Subcutaneous abdominal adipose tissue (tissue), 5 donors: ENCODE measurements around the gene SYNPO.
A peak's percentile ranks its signal among the peaks of the same experiment; 100 is the strongest.

ENCODE experiments used
- H3K27ac ChIP-seq: one replicate; pipeline ENCODE4 v1.7.0; 2013; ENCODE audit warnings: low read depth, mild to moderate bottlenecking, inconsistent platforms, low read length, moderate library complexity
- H3K27me3 ChIP-seq, 5 donors: one replicate each; pipeline ENCODE4 v1.7.0; 2013; ENCODE audit warnings: low read length in 5 of 5, inconsistent platforms in 1 of 5; ENCODE audit not compliant: control insufficient read depth in 5 of 5, insufficient read depth in 4 of 5
- H3K36me3 ChIP-seq, 5 donors: one replicate each; pipeline ENCODE4 v1.7.0; 2013; ENCODE audit warnings: low read length in 5 of 5; ENCODE audit not compliant: control insufficient read depth in 5 of 5, insufficient read depth in 5 of 5
- H3K4me1 ChIP-seq, 5 donors: one replicate each; pipeline ENCODE4 v1.7.0; 2013; ENCODE audit warnings: low read length in 5 of 5, mild to moderate bottlenecking in 3 of 5, moderate library complexity in 1 of 5; ENCODE audit not compliant: control insufficient read depth in 5 of 5, insufficient read depth in 5 of 5
- H3K4me3 ChIP-seq, 5 donors: one replicate each; pipeline ENCODE4 v1.7.0; 2013; ENCODE audit warnings: low read length in 5 of 5, low read depth in 1 of 5
- H3K9ac ChIP-seq, 5 donors: one replicate each; pipeline ENCODE4 v1.7.0; 2013; ENCODE audit warnings: low read length in 5 of 5, mild to moderate bottlenecking in 4 of 5, moderate library complexity in 3 of 5
- H3K9me3 ChIP-seq, 5 donors: one replicate each; pipeline ENCODE4 v1.7.0; 2013; ENCODE audit warnings: low read length in 5 of 5; ENCODE audit not compliant: control insufficient read depth in 5 of 5
- donor health status: healthy.
- donor health status: healthy.
- donor health status: healthy.
- donor health status: healthy.
- donor health status: healthy.

SYNPO gene

GRCh38 chr5:150630461-150631325 is 9.8 kb upstream of the SYNPO start:
- H3K36me3 ChIP-seq, result peaks cover 0 to 21% (median 8%) of the 10 kb centered on the region in 5 donors
- H3K27me3 ChIP-seq, result no peaks in the 10 kb centered on the region
- peak overlapping the region in 1 of 5 donors; percentile 21 for H3K9ac ChIP-seq
- H3K4me1 ChIP-seq, result peaks cover 8 to 77% (median 68%) of the 10 kb centered on the region in 5 donors
- H3K4me3 ChIP-seq, result no peak overlapping the region
- no peaks in the 10 kb centered on the region for H3K9me3 ChIP-seq
- H3K27ac ChIP-seq, result peak overlapping the region; percentile 94

- Histone ChIP-seq H3K27ac (peak overlapping the region; percentile 35), H3K4me1 (peaks cover 8 to 77% (median 66%) of the 10 kb centered on the region in 5 donors), H3K27me3 (no peaks in the 10 kb centered on the region), H3K9me3 (no peaks in the 10 kb centered on the region), H3K36me3 (peaks cover 0 to 21% (median 8%) of the 10 kb centered on the region in 5 donors), H3K4me3 (no peak overlapping the region), H3K9ac (peak overlapping the region in 1 of 5 donors; percentile 14)
Measured at GRCh38 chr5:150631326-150631701, 9.1 kb upstream of the SYNPO start.

- Histone ChIP-seq H3K9me3 (no peaks in the 10 kb centered on the region), H3K27me3 (no peaks in the 10 kb centered on the region), H3K27ac (peak overlapping the region; percentile 24), H3K4me3 (no peak overlapping the region), H3K9ac (no peak overlapping the region), H3K36me3 (peaks cover 0 to 21% (median 8%) of the 10 kb centered on the region in 5 donors), H3K4me1 (peaks cover 3 to 69% (median 65%) of the 10 kb centered on the region in 5 donors)
Measured at GRCh38 chr5:150632305-150633160, 7.9 kb upstream of the SYNPO start.

GRCh38 chr5:150633429-150633828 is 7.0 kb upstream of the SYNPO start:
- Histone ChIP-seq H3K27me3 (no peaks in the 10 kb centered on the region), H3K27ac (no peak overlapping the region), H3K9me3 (no peaks in the 10 kb centered on the region), H3K36me3 (peaks cover 0 to 21% (median 8%) of the 10 kb centered on the region in 5 donors), H3K4me3 (no peak overlapping the region), H3K9ac (no peak overlapping the region), H3K4me1 (peaks cover 3 to 63% (median 59%) of the 10 kb centered on the region in 5 donors)

- no peaks in the 10 kb centered on the region for H3K9me3 ChIP-seq
- H3K4me3 ChIP-seq, result no peak overlapping the region
- no peaks in the 10 kb centered on the region for H3K27me3 ChIP-seq
- H3K9ac ChIP-seq, result no peak overlapping the region
- H3K4me1 ChIP-seq, result peaks cover 18 to 60% (median 55%) of the 10 kb centered on the region in 5 donors
- peaks cover 0 to 10% (median 3%) of the 10 kb centered on the region in 5 donors for H3K36me3 ChIP-seq
- peak overlapping the region; percentile 98 for H3K27ac ChIP-seq
Measured at GRCh38 chr5:150636391-150637244, 3.8 kb upstream of the SYNPO start.

- Histone ChIP-seq H3K9ac (peak overlapping the region in 1 of 5 donors; percentile 25), H3K27me3 (no peaks in the 10 kb centered on the region), H3K9me3 (no peaks in the 10 kb centered on the region), H3K4me3 (no peak overlapping the region), H3K36me3 (peaks cover 0 to 10% (median 0%) of the 10 kb centered on the region in 5 donors), H3K27ac (peak overlapping the region; percentile 98), H3K4me1 (peaks cover 24 to 63% (median 60%) of the 10 kb centered on the region in 5 donors)
Measured at GRCh38 chr5:150637245-150638052, 3.0 kb upstream of the SYNPO start.

GRCh38 chr5:150638053-150638444 is 2.4 kb upstream of the SYNPO start:
- H3K27ac ChIP-seq, result peak overlapping the region; percentile 98
- no peaks in the 10 kb centered on the region for H3K27me3 ChIP-seq
- H3K4me1 ChIP-seq, result peaks cover 29 to 65% (median 61%) of the 10 kb centered on the region in 5 donors
- H3K4me3 ChIP-seq, result no peak overlapping the region
- H3K36me3 ChIP-seq, result peaks cover 0 to 8% (median 0%) of the 10 kb centered on the region in 5 donors
- H3K9me3 ChIP-seq, result no peaks in the 10 kb centered on the region
- peak overlapping the region in 2 of 5 donors; percentile 26 to 39 for H3K9ac ChIP-seq

- Histone ChIP-seq H3K4me1 (peaks cover 29 to 71% (median 64%) of the 10 kb centered on the region in 5 donors), H3K27me3 (no peaks in the 10 kb centered on the region), H3K36me3 (peaks cover 0 to 7% (median 0%) of the 10 kb centered on the region in 5 donors), H3K27ac (peak overlapping the region; percentile 98), H3K9me3 (no peaks in the 10 kb centered on the region), H3K4me3 (no peak overlapping the region), H3K9ac (peak overlapping the region; percentile 17 to 68 (median 49))
Measured at GRCh38 chr5:150638488-150639376, 1.7 kb upstream of the SYNPO start.
